Smooth muscle cell (in vitro differentiated cells): ENCODE data around the gene CHD1L. TPM values are rescaled to one million over a fixed set of nuclear protein-coding genes. Genes with fewer than 3 reads are reported as not detected.

Experiments
- DNase-seq: peaks from one replicate; lab custom pipeline; 2025; ENCODE audit not compliant: unreplicated experiment; lab: John Stamatoyannopoulos, UW
- H2AFZ ChIP-seq: fragments of 200-600 bp; sonication (generic); 2 replicates; pipeline ENCODE4 v1.6.0; 2016; ENCODE audit warnings: antibody characterized with exemption, low read depth, mild to moderate bottlenecking
- H3F3A ChIP-seq: fragments of 200-600 bp; sonication (generic); 2 replicates; pipeline ENCODE4 v1.6.0; 2017; ENCODE audit warnings: antibody characterized with exemption, low read depth
- H3K27ac ChIP-seq: fragments of 200-600 bp; sonication (generic); 2 replicates; pipeline ENCODE4 v1.5.1; 2016; ENCODE audit warnings: low read depth, mild to moderate bottlenecking
- H3K27me3 ChIP-seq: fragments of 200-600 bp; sonication (generic); 2 replicates; pipeline ENCODE4 v1.6.1; 2016; ENCODE audit warnings: low read depth, mild to moderate bottlenecking
- H3K36me3 ChIP-seq: fragments of 200-600 bp; sonication (generic); 2 replicates; pipeline ENCODE4 v1.5.1; 2016; ENCODE audit warnings: low read depth
- H3K4me1 ChIP-seq: fragments of 200-600 bp; sonication (generic); 2 replicates; pipeline ENCODE4 v1.5.1; 2016; ENCODE audit warnings: low read depth
- H3K4me2 ChIP-seq: fragments of 200-600 bp; sonication (generic); 2 replicates; pipeline ENCODE4 v1.6.0; 2016; ENCODE audit warnings: mild to moderate bottlenecking
- H3K4me3 ChIP-seq: fragments of 200-600 bp; sonication (generic); 2 replicates; pipeline ENCODE4 v1.5.1; 2016; ENCODE audit warnings: mild to moderate bottlenecking
- H3K79me2 ChIP-seq: fragments of 200-600 bp; sonication (generic); 2 replicates; pipeline ENCODE4 v1.6.0; 2016; ENCODE audit warnings: low read depth, mild to moderate bottlenecking
- H3K9ac ChIP-seq: fragments of 200-600 bp; sonication (generic); 2 replicates; pipeline ENCODE4 v1.6.0; 2016; ENCODE audit warnings: low read depth
- H3K9me3 ChIP-seq: fragments of 200-600 bp; sonication (generic); replicated peaks from 2 replicates; pipeline ENCODE4 v1.5.1; 2016; ENCODE audit warnings: low read depth
- H4K20me1 ChIP-seq: fragments of 200-600 bp; sonication (generic); 2 replicates; pipeline ENCODE4 v1.6.0; 2016; ENCODE audit warnings: low read depth
- CTCF ChIP-seq: fragments of 200-600 bp; sonication (generic); IDR thresholded peaks from 2 replicates; pipeline ENCODE4 v1.5.1; 2017; ENCODE audit warnings: borderline replicate concordance, mild to moderate bottlenecking, antibody characterized with exemption; ENCODE audit not compliant: insufficient read depth, poor library complexity, severe bottlenecking
- WGBS: methylation state at CpG from one replicate; pipeline ENCODE4 v1.1.7; 2016; ENCODE audit warnings: low lambda C conversion rate; 5-methylcytosine and 5-hydroxymethylcytosine counted together
- polyA plus RNA-seq: library from polyadenylated mRNA; unstranded; fragments of >200 nt; fragmentation: Nextera tagmentation; extraction: Ambion mirVana; gene quantifications from 2 replicates; pipeline ENCODE4 v1.2.1, GENCODE V29; 2016
- total RNA-seq: library from RNA; depleted of rRNA; stranded (reverse); fragments of >200 nt; gene quantifications from 2 replicates; pipeline ENCODE4 v1.2.3, GENCODE V29; 2014

CHD1L gene
- total and polyA plus RNA-seq, 2 experiments from 2014 or later = 27.1 to 32.7 TPM

- Histone ChIP-seq H3K79me2 (no peaks in the 10 kb centered on the region), H3K9me3 (no peaks in the 10 kb centered on the region), H2AFZ (no peak overlapping the region), H3K4me3 (no peak overlapping the region), H3K36me3 (no peaks in the 10 kb centered on the region), H3K4me2 (no peak overlapping the region), H3K27ac (no peak overlapping the region), H3K9ac (no peak overlapping the region), H4K20me1 (no peaks in the 10 kb centered on the region), H3K27me3 (no peaks in the 10 kb centered on the region), H3F3A (no peaks in the 10 kb centered on the region), H3K4me1 (peaks cover 8% of the 10 kb centered on the region)
- no peak for TF ChIP-seq CTCF
- no peak for DNase-seq
These were observed 29.2 kb upstream of the CHD1L start for GRCh38 chr1:147213271-147213670.

GRCh38 chr1:147214325-147214724 is 28.2 kb upstream of the CHD1L start:
- no peak overlapping the region for H3K9ac ChIP-seq
- no peak overlapping the region for H2AFZ ChIP-seq
- H3K36me3 ChIP-seq = no peaks in the 10 kb centered on the region
- no peaks in the 10 kb centered on the region for H4K20me1 ChIP-seq
- DNase-seq = no peak
- H3K27me3 ChIP-seq = no peaks in the 10 kb centered on the region
- no peaks in the 10 kb centered on the region for H3K9me3 ChIP-seq
- TF ChIP-seq CTCF = no peak
- peaks cover 8% of the 10 kb centered on the region for H3K4me1 ChIP-seq
- H3K79me2 ChIP-seq = no peaks in the 10 kb centered on the region
- H3K4me3 ChIP-seq = no peak overlapping the region
- 77% methylated on average over 7 of the region's 7 CpGs for WGBS
- no peak overlapping the region for H3K4me2 ChIP-seq
- no peaks in the 10 kb centered on the region for H3F3A ChIP-seq
- H3K27ac ChIP-seq = no peak overlapping the region

GRCh38 chr1:147214842-147215539 is 27.5 kb upstream of the CHD1L start:
- Histone ChIP-seq H3K9me3 (no peaks in the 10 kb centered on the region), H3F3A (no peaks in the 10 kb centered on the region), H3K9ac (no peak overlapping the region), H2AFZ (no peak overlapping the region), H3K4me2 (no peak overlapping the region), H3K4me1 (peaks cover 8% of the 10 kb centered on the region), H3K27me3 (no peaks in the 10 kb centered on the region), H3K79me2 (no peaks in the 10 kb centered on the region), H3K27ac (no peak overlapping the region), H4K20me1 (no peaks in the 10 kb centered on the region), H3K4me3 (no peak overlapping the region), H3K36me3 (no peaks in the 10 kb centered on the region)
- no peak for TF ChIP-seq CTCF
- DNase-seq = no peak

GRCh38 chr1:147215540-147215916 is 27.0 kb upstream of the CHD1L start:
- 76% methylated on average over 2 of the region's 2 CpGs for WGBS
- H3K79me2 ChIP-seq = no peaks in the 10 kb centered on the region

More at GRCh38 chr1:147215540-147215916, 27.0 kb upstream of the CHD1L start:
- H3K36me3 ChIP-seq = no peaks in the 10 kb centered on the region
- H2AFZ ChIP-seq = no peak overlapping the region
- no peak for TF ChIP-seq CTCF
- H3K4me1 ChIP-seq = peaks cover 8% of the 10 kb centered on the region
- H3K27me3 ChIP-seq = no peaks in the 10 kb centered on the region
- no peak overlapping the region for H3K27ac ChIP-seq
- no peak overlapping the region for H3K4me2 ChIP-seq
- no peak overlapping the region for H3K4me3 ChIP-seq
- H3K9me3 ChIP-seq = no peaks in the 10 kb centered on the region
- DNase-seq = no peak
- no peaks in the 10 kb centered on the region for H3F3A ChIP-seq
- H3K9ac ChIP-seq = no peak overlapping the region
- no peaks in the 10 kb centered on the region for H4K20me1 ChIP-seq
